ENCODE data around the gene HAPLN3. TPM values are rescaled to one million over a fixed set of nuclear protein-coding genes. Genes with fewer than 3 reads are reported as not detected.

Gene HAPLN3
- total and polyA plus RNA-seq, 10 of the 15 experiments (the other 5 are each of a cell fraction or from before 2014, with no cell fraction given) = 0.20 to 5.0 (median 1.4) TPM; not detected in 1

GRCh38 chr15:88905576-88905975, 10.2 kb upstream of the HAPLN3 start (continued):
- TF ChIP-seq HCFC1 (IDR thresholded peaks at IDR 0.05; ENCODE audit: low read length) = no peak
- no peak for TF ChIP-seq MTA2 (IDR thresholded peaks at IDR 0.05; ENCODE audit: low read depth)
- TF ChIP-seq ZSCAN29 (IDR thresholded peaks at IDR 0.05) = no peak
- TF ChIP-seq BACH1 (IDR thresholded peaks at IDR 0.05; ENCODE audit: borderline replicate concordance) = no peak
- no peak for TF ChIP-seq ATF2 (IDR thresholded peaks at IDR 0.05; ENCODE audit: low read length)
- TF ChIP-seq HSF1 (IDR thresholded peaks at IDR 0.05; ENCODE audit: low read depth, low read length) = no peak
- TF ChIP-seq ZZZ3 (IDR thresholded peaks at IDR 0.05; ENCODE audit: control insufficient read depth, insufficient read length, low read depth) = no peak
- no peak for TF ChIP-seq ZNF274 (IDR thresholded peaks at IDR 0.05; ENCODE audit: insufficient read depth, insufficient read length)

- ChIA-PET RAD21 (ENCODE audit: unreplicated experiment) (interaction anchor here (0.7 to 3.1 kb wide), 28 partner anchors 9 to 280 kb away, joined by 3 to 34 read pairs (median 4); partner anchors contain the start of genes ABHD2 and HAPLN3), SMC1A (ENCODE audit: uncharacterized antibody, unreplicated experiment) (interaction anchor here (0.6 to 2.4 kb wide), 30 partner anchors 9 to 280 kb away, joined by 3 to 32 read pairs (median 4); partner anchors contain the start of gene ABHD2), POLR2A (interaction anchor here (0.5 kb wide), 1 partner anchor 78 kb away, joined by 3 read pairs; no protein-coding TSS in a partner anchor), CTCF (interaction anchor here (0.6 to 5.5 kb wide), 57 partner anchors 9 to 435 kb away, joined by 3 to 116 read pairs (median 5); partner anchors contain the start of genes ABHD2, HAPLN3 and ISG20)
- Histone ChIP-seq H3K79me2 (ENCODE audit: control insufficient read depth, insufficient read depth, low read length) (no peaks in the 10 kb centered on the region), H3K27ac (ENCODE audit: control insufficient read depth, insufficient read depth) (no peak overlapping the region), H3K36me3 (ENCODE audit: control insufficient read depth in 2 of 2, insufficient read depth in 2 of 2, low read length in 1 of 2) (no peaks in the 10 kb centered on the region), H3K4me2 (ENCODE audit: control insufficient read depth, insufficient read depth) (no peak overlapping the region), H4K20me1 (ENCODE audit: control insufficient read depth, insufficient read depth) (0 out of 2 replicates have a peak, but pooled peaks cover 5% of the 10 kb centered on the region), H2AFZ (ENCODE audit: control insufficient read depth, low read depth, low read length) (no peak overlapping the region), H3K4me3 (no peak overlapping the region), H3K9me3 (replicated peaks; ENCODE audit: control insufficient read depth, insufficient read depth, low read length) (no peaks in the 10 kb centered on the region), H3K27me3 (replicated peaks in 1 of 2; ENCODE audit: control insufficient read depth in 2 of 2, insufficient read depth in 2 of 2, low read length in 1 of 2) (no peaks in the 10 kb centered on the region; a peak in 1 of 4 replicates), H3K9ac (ENCODE audit: control insufficient read depth, insufficient read depth, low read length) (no peak overlapping the region), H3K4me1 (ENCODE audit: control insufficient read depth, insufficient read depth, low read length) (no peaks in the 10 kb centered on the region)
- FAIRE-seq (peak; percentile 94), ATAC-seq (peak; percentile 96), DNase-seq (ENCODE audit: low read depth, low spot score) (peak; percentile 32)
- 22% methylated on average over 10 of the region's 10 CpGs for WGBS (ENCODE audit: insufficient coverage, insufficient replicate concordance, low lambda C conversion rate, missing lambda C conversion rate)
- in situ Hi-C loops (cut with MboI) (loop anchor here (5.0 kb wide), 2 partner anchors 113 to 273 kb away; no protein-coding TSS in a partner anchor), intact Hi-C loops (cut with micrococcal nuclease; ENCODE audit: unreplicated experiment) (loop anchor here (1.0 to 2.0 kb wide), 3 partner anchors 78 to 113 kb away; no protein-coding TSS in a partner anchor)
- no TSS peak for BruUV-seq (replicated peaks)
- TF ChIP-seq SMARCA5 (IDR thresholded peaks at IDR 0.05) (0 out of 2 replicates have a peak, but pooled peaks have one; percentile 26), MEF2B (IDR thresholded peaks at IDR 0.05; ENCODE audit: partially characterized antibody, poor library complexity, severe bottlenecking) (no peak), RAD21 (IDR thresholded peaks at IDR 0.05; ENCODE audit: insufficient read depth, low read depth, low read length) (peak; percentile 88), CTCF (IDR thresholded peaks at IDR 0.05 in 2 of 3, conservative IDR thresholded peaks at IDR 0.05 in 1 of 3; ENCODE audit: control insufficient read depth in 2 of 3, extremely low read depth in 1 of 3, insufficient read depth in 1 of 3, low read depth in 3 of 3, low read length in 3 of 3) (peak; percentile 90 to 98 (median 98)), ELK1 (IDR thresholded peaks at IDR 0.05; ENCODE audit: low read depth, low read length) (no peak), PKNOX1 (IDR thresholded peaks at IDR 0.05) (peak; percentile 31; the same call in 1 of the 2 replicates)
These were observed 9.4 kb upstream of the HAPLN3 start for GRCh38 chr15:88904624-88905327.
